IMR-90 (cell line): ENCODE data around the gene OSBPL6. TPM values are rescaled to one million over a fixed set of nuclear protein-coding genes. Genes with fewer than 3 reads are reported as not detected.

ENCODE experiments used
- ATAC-seq: fragments of 200-7000 bp; cut with Tn5 transposase; 2 replicates; pipeline ENCODE4 v1.9.1; 2020; ENCODE audit warnings: low read depth, mild to moderate bottlenecking, moderate library complexity
- BruUV-seq: library from RNA; stranded (reverse); fragments of 400-500 nt; replicated peaks from 2 replicates; lab custom pipeline; 2021; lab: Mats Ljungman, UMichigan
- CTCF ChIA-PET: fragments of 300-600 bp; formaldehyde crosslinking; extraction: SDS; loops from one replicate; lab custom pipeline; 2021; ENCODE audit warnings: antibody characterized with exemption; lab: Yijun Ruan, JAX
- POLR2A ChIA-PET: fragments of 300-600 bp; sonication (Branson Sonifier 250); formaldehyde crosslinking; loops from one replicate; lab custom pipeline; 2022; ENCODE audit warnings: antibody characterized with exemption; ENCODE audit not compliant: unreplicated experiment; lab: Charles Lee
- DNase-seq: peaks from one replicate; pipeline ENCODE4 v3.0.0; 2013
- H2AFZ ChIP-seq: replicated peaks from 2 replicates; pipeline ENCODE3; 2013; ENCODE audit warnings: low read length, mild to moderate bottlenecking; ENCODE audit not compliant: poor library complexity
- H2AK5ac ChIP-seq: 2 replicates; pipeline ENCODE4 v1.6.1; 2013; ENCODE audit warnings: low read depth, low read length, inconsistent platforms
- H2AK9ac ChIP-seq: replicated peaks from 2 replicates; pipeline ENCODE3; 2013; ENCODE audit warnings: mild to moderate bottlenecking, low read depth, low read length, moderate library complexity; ENCODE audit not compliant: poor library complexity
- H2BK120ac ChIP-seq: 2 replicates; pipeline ENCODE4 v1.6.1; 2013; ENCODE audit warnings: low read depth, low read length, inconsistent platforms
- H2BK15ac ChIP-seq: 3 replicates; pipeline ENCODE4 v1.6.1; 2013; ENCODE audit warnings: low read depth, low read length, inconsistent platforms
- H2BK20ac ChIP-seq: 2 replicates; pipeline ENCODE4 v1.6.1; 2013; ENCODE audit warnings: low read depth, mild to moderate bottlenecking, inconsistent platforms, low read length, moderate library complexity
- H2BK5ac ChIP-seq: 2 replicates; pipeline ENCODE4 v1.6.1; 2013; ENCODE audit warnings: mild to moderate bottlenecking, low read depth, low read length, inconsistent platforms; ENCODE audit not compliant: poor library complexity, severe bottlenecking
- H3K14ac ChIP-seq: replicated peaks from 2 replicates; pipeline ENCODE4 v1.6.1; 2013; ENCODE audit warnings: low read depth, low read length, inconsistent platforms
- H3K18ac ChIP-seq: 2 replicates; pipeline ENCODE4 v1.6.1; 2013; ENCODE audit warnings: low read depth, low read length, control low read depth
- H3K23ac ChIP-seq: 2 replicates; pipeline ENCODE4 v1.6.1; 2013; ENCODE audit warnings: low read depth, low read length, inconsistent platforms
- H3K27ac ChIP-seq: 2 replicates; pipeline ENCODE4 v1.5.1; 2013; ENCODE audit warnings: mild to moderate bottlenecking, control low read depth, low read length; ENCODE audit not compliant: insufficient read depth
- H3K27me3 ChIP-seq: 2 replicates; pipeline ENCODE4 v1.6.1; 2013; ENCODE audit warnings: low read length; ENCODE audit not compliant: control insufficient read depth, insufficient read depth
- H3K36me3 ChIP-seq: 2 replicates; pipeline ENCODE4 v1.6.1; 2013; ENCODE audit warnings: low read length, mixed read lengths; ENCODE audit not compliant: control insufficient read depth, insufficient read depth
- H3K4ac ChIP-seq: 2 replicates; pipeline ENCODE4 v1.6.1; 2013; ENCODE audit warnings: low read depth, low read length, inconsistent platforms
- H3K4me1 ChIP-seq: 2 replicates; pipeline ENCODE4 v1.6.1; 2013; ENCODE audit warnings: low read length, mixed read lengths; ENCODE audit not compliant: control insufficient read depth, insufficient read depth
- H3K4me2 ChIP-seq: 2 replicates; pipeline ENCODE4 v1.6.1; 2013; ENCODE audit warnings: low read depth, mild to moderate bottlenecking, control low read depth, low read length, moderate library complexity
- H3K4me3 ChIP-seq: 2 replicates; pipeline ENCODE4 v1.5.1; 2013; ENCODE audit warnings: low read depth, mild to moderate bottlenecking, control low read depth, low read length, moderate library complexity; ENCODE audit not compliant: insufficient read depth
- H3K56ac ChIP-seq: 2 replicates; pipeline ENCODE4 v1.6.1; 2013; ENCODE audit warnings: low read length, inconsistent platforms; ENCODE audit not compliant: insufficient read depth; ENCODE audit errors: extremely low read depth
- H3K79me1 ChIP-seq, 2 experiments: 2 replicates each; pipeline ENCODE4 v1.6.1; 2013; ENCODE audit warnings: low read length in 2 of 2, inconsistent platforms in 1 of 2, low read depth in 1 of 2
- H3K9ac ChIP-seq: 2 replicates; pipeline ENCODE4 v1.6.1; 2013; ENCODE audit warnings: low read depth, low read length, control low read depth
- H3K9me1 ChIP-seq: 2 replicates; pipeline ENCODE4 v1.6.1; 2013; ENCODE audit warnings: low read length, inconsistent platforms; ENCODE audit not compliant: insufficient read depth
- H3K9me3 ChIP-seq: 2 replicates; pipeline ENCODE4 v1.6.1; 2013; ENCODE audit warnings: low read length; ENCODE audit not compliant: control insufficient read depth, insufficient read depth
- H4K20me1 ChIP-seq: 2 replicates; pipeline ENCODE4 v1.6.1; 2013; ENCODE audit warnings: low read length, inconsistent platforms; ENCODE audit not compliant: insufficient read depth
- H4K5ac ChIP-seq: 2 replicates; pipeline ENCODE4 v1.6.1; 2013; ENCODE audit warnings: mild to moderate bottlenecking, low read depth, low read length, control low read depth
- H4K8ac ChIP-seq, 2 experiments: 2 replicates each; pipeline ENCODE4 v1.6.1; 2013; ENCODE audit warnings: low read depth in 2 of 2, low read length in 2 of 2, control low read depth in 1 of 2, inconsistent platforms in 1 of 2
- H4K91ac ChIP-seq: 2 replicates; pipeline ENCODE4 v1.6.1; 2013; ENCODE audit warnings: low read depth, low read length, inconsistent platforms; ENCODE audit not compliant: insufficient read depth
- CEBPB ChIP-seq: IDR thresholded peaks from 2 replicates; pipeline ENCODE4 v1.6.1; 2012; ENCODE audit warnings: low read depth, low read length, improper control_type of control experiment
- CTCF ChIP-seq: conservative IDR thresholded peaks from 2 replicates; pipeline ENCODE4 v1.5.1; 2012; ENCODE audit warnings: mild to moderate bottlenecking, low read depth, low read length, improper control_type of control experiment
- WGBS, 2 experiments: methylation state at CpG; one replicate each; pipeline versions ENCODE4 v1.1.5 to v1.1.7; 2013; ENCODE audit warnings: missing lambda C conversion rate in 2 of 2; ENCODE audit not compliant: insufficient read length in 1 of 2; ENCODE audit errors: extremely low coverage in 2 of 2; 5-methylcytosine and 5-hydroxymethylcytosine counted together
- dilution Hi-C: fragments of 300-500 bp; cut with HindIII; formaldehyde crosslinking; loops from one replicate; pipeline ENCODE4 v1.14.3; 2018; ENCODE audit warnings: low sequenced_read_pairs; ENCODE audit not compliant: unreplicated experiment
- in situ Hi-C: fragments of 300-500 bp; cut with MboI; formaldehyde crosslinking; loops from 3 replicates; pipeline ENCODE4 v1.14.3; 2019; ENCODE audit warnings: low sequenced_read_pairs, inconsistent platforms, mixed read lengths
- intact Hi-C: fragments of 100-400 bp; cut with micrococcal nuclease; formaldehyde crosslinking; loops from 2 replicates; pipeline ENCODE4 v1.10.0; 2022
- polyA plus RNA-seq, 3 experiments: library from polyadenylated mRNA; depleted of rRNA; stranded (reverse); fragments of >200 nt; gene quantifications; 2 replicates each; pipeline ENCODE4 v1.2.3, GENCODE V29; 2012; ENCODE audit warnings: low replicate concordance in 1 of 3
- total RNA-seq: library from RNA; depleted of rRNA; stranded (reverse); fragments of >200 nt; gene quantifications from 2 replicates; pipeline ENCODE4 v1.2.3, GENCODE V29; 2012

OSBPL6 gene
- total and polyA plus RNA-seq, 2 of the 4 experiments (the other 2 are of a cell fraction), result 3.2 to 3.7 TPM

GRCh38 chr2:178450774-178451525 is 256.6 kb downstream of the OSBPL6 start, which contains the start of the genes PJVK and PRKRA (continued):
- no peak; the same call in 1 of the 2 replicates for TF ChIP-seq CTCF

GRCh38 chr2:178452334-178452733 is 258.0 kb downstream of the OSBPL6 start:
- H3K9me3 ChIP-seq, result no peaks in the 10 kb centered on the region
- H4K8ac ChIP-seq, result no peak overlapping the region; a peak in 1 of 4 replicates
- H3K9ac ChIP-seq, result no peak overlapping the region
- no peak overlapping the region for H2BK15ac ChIP-seq
- no peak for ATAC-seq
- DNase-seq, result no peak
- no peak overlapping the region for H2BK20ac ChIP-seq
- H2BK120ac ChIP-seq, result no peak overlapping the region
- 0 out of 2 replicates have a peak, but pooled peaks cover 2% of the 10 kb centered on the region for H3K9me1 ChIP-seq
- peaks cover 6% of the 10 kb centered on the region for H3K4me1 ChIP-seq
- no peak overlapping the region for H3K4ac ChIP-seq
- ChIA-PET POLR2A (no interaction called here), CTCF (interaction anchor here (0.7 to 1.1 kb wide), 2 partner anchors 19 to 397 kb away, joined by 3 to 5 read pairs; no protein-coding TSS in a partner anchor)
- H3K4me2 ChIP-seq, result no peak overlapping the region
- no TSS peak for BruUV-seq
- no peak overlapping the region for H4K5ac ChIP-seq
- no CpG with 5 or more reads among the region's 2 CpGs for WGBS, 2 experiments
- H4K20me1 ChIP-seq, result peaks cover 9% of the 10 kb centered on the region; the same call in 1 of the 2 replicates
- dilution Hi-C loops (no loop called here), in situ Hi-C loops (no loop called here), intact Hi-C loops (no loop called here)
- H2AK5ac ChIP-seq, result no peak overlapping the region
- no peak overlapping the region for H3K56ac ChIP-seq
- H2AFZ ChIP-seq, result no peak overlapping the region
- no peak overlapping the region for H3K14ac ChIP-seq
- H3K4me3 ChIP-seq, result no peak overlapping the region
- H3K27ac ChIP-seq, result no peak overlapping the region
- no peak overlapping the region for H3K23ac ChIP-seq
- H4K91ac ChIP-seq, result no peak overlapping the region
- no peaks in the 10 kb centered on the region for H3K27me3 ChIP-seq
- peaks cover 7% of the 10 kb centered on the region; the same call in 1 of the 2 replicates for H3K36me3 ChIP-seq
- no peak overlapping the region for H2AK9ac ChIP-seq
- no peak overlapping the region for H2BK5ac ChIP-seq
- H3K18ac ChIP-seq, result no peak overlapping the region
- H3K79me1 ChIP-seq, result peaks cover 21 to 28% of the 10 kb centered on the region in 2 experiments
- TF ChIP-seq CEBPB (peak; percentile 53; the same call in 1 of the 2 replicates), CTCF (no peak)
